Sigmoid colon (tissue), 7 donors: ENCODE results near the gene AVEN. TPM values are rescaled to one million over a fixed set of nuclear protein-coding genes. Genes with fewer than 3 reads are reported as not detected.
"Not testable (repeated sequence)": the region's sequence is repeated elsewhere in the genome, so short reads cannot be mapped to it uniquely, and the experiment has no call there.

Source experiments
- DNase-seq: peaks from one replicate; pipeline ENCODE4 v3.0.0-alpha.2; 2019
- H3K27ac ChIP-seq, 4 donors: fragments of 200-600 bp; sonication (generic); one replicate each; pipeline ENCODE4 v1.5.1; 2016 to 2019; ENCODE audit warnings: mild to moderate bottlenecking in 1 of 4
- H3K27me3 ChIP-seq, 3 donors: fragments of 200-600 bp; sonication (generic); one replicate each; pipeline ENCODE4 v1.5.1; 2019; ENCODE audit warnings: mild to moderate bottlenecking in 1 of 3
- H3K36me3 ChIP-seq, 4 donors: fragments of 200-600 bp; sonication (generic); one replicate each; pipeline ENCODE4 v1.5.1; 2016 to 2019
- H3K4me1 ChIP-seq, 4 donors: fragments of 200-600 bp; sonication (generic); one replicate each; pipeline ENCODE4 v1.5.1; 2017 to 2019
- H3K4me3 ChIP-seq, 4 donors: fragments of 200-600 bp; sonication (generic); one replicate each; pipeline ENCODE4 v1.5.1; 2017 to 2019; ENCODE audit warnings: mild to moderate bottlenecking in 2 of 4, moderate library complexity in 1 of 4
- H3K9me3 ChIP-seq, 4 donors: fragments of 200-600 bp in 3 of 4; sonication (generic) in 3 of 4; one replicate each; pipeline versions ENCODE4 v1.5.1 to v1.6.1; 2013 to 2019
- CTCF ChIP-seq, 4 experiments: fragments of 450-650 bp in 3 of 4; fragments of 200-600 bp in 1 of 4; IDR thresholded peaks; one replicate each; pipeline ENCODE4 v1.5.1; 2016 to 2019; ENCODE audit warnings: antibody characterized with exemption in 4 of 4, mild to moderate bottlenecking in 3 of 4, moderate library complexity in 2 of 4
- EP300 ChIP-seq, 4 donors: sonication (generic); formaldehyde crosslinking; IDR thresholded peaks; one replicate each; pipeline ENCODE4 v1.6.1; 2017; ENCODE audit warnings: antibody characterized with exemption in 4 of 4
- POLR2A ChIP-seq, 2 donors: fragments of 450-650 bp; IDR thresholded peaks; one replicate each; pipeline ENCODE4 v1.6.1; 2016; ENCODE audit warnings: antibody characterized with exemption in 2 of 2, mild to moderate bottlenecking in 2 of 2, moderate library complexity in 2 of 2
- POLR2AphosphoS5 ChIP-seq, 4 donors: sonication (generic); formaldehyde crosslinking; IDR thresholded peaks; one replicate each; pipeline ENCODE4 v1.6.1; 2017; ENCODE audit warnings: antibody characterized with exemption in 4 of 4
- WGBS, 2 donors: extraction: QIAGEN DNeasy Blood & Tissue Kit; methylation state at CpG; one replicate each; pipeline ENCODE4 v1.1.7; 2013; 5-methylcytosine and 5-hydroxymethylcytosine counted together
- intact Hi-C: fragments of 100-400 bp; cut with DNase I; formaldehyde crosslinking; loops from one replicate; pipeline ENCODE4 v1.15.1; 2023
- polyA plus RNA-seq, 3 donors: library from polyadenylated mRNA; stranded (reverse); fragments of 200-250 nt; gene quantifications; one replicate each; pipeline ENCODE4 v1.2.3, GENCODE V29; 2013
- total RNA-seq, 4 donors: library from RNA; depleted of rRNA; stranded (reverse); fragments of >200 nt; gene quantifications; one replicate each; pipeline ENCODE4 v1.1.0, GENCODE V29; 2016
- donor health status: healthy with polysubstance abuse.
- donor health status: Bipolar disorder and iron deficiency.
- donor health status: healthy.

Gene AVEN
- total and polyA plus RNA-seq, 7 donors = 9.2 to 23.3 (median 15.0) TPM

DNA sequence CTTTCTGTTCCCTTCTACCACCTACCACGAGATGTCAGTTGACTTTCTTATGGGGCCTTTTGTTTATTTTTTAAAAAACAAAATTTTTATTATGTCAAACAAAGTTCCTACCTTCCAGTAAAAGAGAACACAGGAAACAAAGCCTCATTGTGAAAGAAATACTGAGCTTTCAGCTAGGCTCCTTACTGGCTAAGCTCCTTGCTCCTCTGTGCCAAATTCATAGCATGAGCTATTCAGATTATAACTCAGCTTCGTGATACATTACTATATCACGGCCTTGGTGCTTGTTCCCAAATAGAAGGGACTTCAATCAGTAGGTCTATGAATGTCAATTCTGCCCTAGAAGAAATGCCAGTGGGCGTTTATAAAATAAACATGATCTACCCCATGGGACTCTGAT, 216.5 kb downstream of the AVEN start:
- Histone ChIP-seq H3K4me3 (no peak overlapping the region), H3K36me3 (peaks cover 0 to 14% (median 4%) of the 10 kb centered on the region in 4 donors), H3K27ac (no peak overlapping the region), H3K4me1 (no peaks in the 10 kb centered on the region), H3K9me3 (no peaks in the 10 kb centered on the region), H3K27me3 (no peaks in the 10 kb centered on the region)
- intact Hi-C loops = no loop called here
- TF ChIP-seq POLR2A (IDR thresholded peaks at IDR 0.05) (no peak), POLR2AphosphoS5 (IDR thresholded peaks at IDR 0.05) (no peak), CTCF (IDR thresholded peaks at IDR 0.05) (no peak), EP300 (IDR thresholded peaks at IDR 0.05) (no peak)
- no peak for DNase-seq
- WGBS, 2 donors = 13 to 57% methylated on average over 4 of the region's 4 CpGs

- H3K27me3 ChIP-seq, H3K4me3 ChIP-seq, H3K4me1 ChIP-seq, H3K9me3 ChIP-seq, intact Hi-C loops, DNase-seq, H3K27ac ChIP-seq: not testable (repeated sequence)
- H3K36me3 ChIP-seq = peaks cover 0 to 22% (median 2%) of the 10 kb centered on the region in 4 donors
- WGBS, 2 donors = 95 to 96% methylated on average over 6 of the region's 6 CpGs
Measured at GRCh38 chr15:33819499-33819898, 219.5 kb downstream of the AVEN start.

Other genes with a start within 250 kb of the AVEN start
- gene CHRM5, start 70.7 kb downstream of the AVEN start, total RNA-seq = not detected
- under 1 TPM in 1 of 3 donors, not detected in 2; 0.01 TPM for gene CHRM5, start 70.7 kb downstream of the AVEN start, polyA plus RNA-seq
- gene EMC7, start 62.7 kb upstream of the AVEN start, total RNA-seq = 10 to 100 TPM; 34.8 to 55.1 (median 47.7) TPM
- gene EMC7, start 62.7 kb upstream of the AVEN start, polyA plus RNA-seq = 10 to 100 TPM; 15.0 to 75.8 (median 21.5) TPM
- 1 to 10 TPM in 3 of 4 donors, under 1 TPM in 1; 0.54 to 1.4 (median 1.4) TPM for gene PGBD4, start 62.9 kb upstream of the AVEN start, total RNA-seq
- gene PGBD4, start 62.9 kb upstream of the AVEN start, polyA plus RNA-seq = 1 to 10 TPM in 1 of 3 donors, under 1 TPM in 2; under 0.01 to 1.3 (median 0.23) TPM
- gene KATNBL1, start 170.9 kb upstream of the AVEN start, total RNA-seq = 10 to 100 TPM; 39.5 to 88.9 (median 68.2) TPM
- gene KATNBL1, start 170.9 kb upstream of the AVEN start, polyA plus RNA-seq = 10 to 100 TPM; 15.7 to 36.5 (median 16.2) TPM
- 100 to 1,000 TPM; 109 to 245 (median 183) TPM for gene EMC4, start 185.8 kb upstream of the AVEN start, total RNA-seq
- gene EMC4, start 185.8 kb upstream of the AVEN start, polyA plus RNA-seq = 100 to 1,000 TPM in 1 of 3 donors, 10 to 100 TPM in 2; 65.2 to 107 (median 69.1) TPM